SU-DHL-6 (cell line): ENCODE measurements around the gene FASTKD2.

ENCODE experiments used
- H2AFZ ChIP-seq: fragments of 200-600 bp; sonication (generic); 2 replicates; pipeline ENCODE4 v1.6.1; 2014; ENCODE audit warnings: low read depth, mild to moderate bottlenecking, moderate library complexity, mixed read lengths, antibody characterized with exemption, low read length; ENCODE audit not compliant: severe bottlenecking
- H3F3A ChIP-seq: fragments of 200-600 bp; shearing (Covaris generic); 2 replicates; pipeline ENCODE4 v1.6.0; 2016; ENCODE audit warnings: antibody characterized with exemption, mild to moderate bottlenecking; ENCODE audit not compliant: insufficient read depth
- H3K27ac ChIP-seq: fragments of 200-600 bp; sonication (generic); 2 replicates; pipeline ENCODE4 v1.5.1; 2016; ENCODE audit warnings: low read depth, mild to moderate bottlenecking, low read length, moderate library complexity, mixed read lengths
- H3K27me3 ChIP-seq: fragments of 200-600 bp; sonication (generic), shearing (Covaris generic); 2 replicates; pipeline ENCODE4 v1.6.0; 2014; ENCODE audit warnings: mild to moderate bottlenecking, low read length
- H3K36me3 ChIP-seq: fragments of 200-600 bp; sonication (generic); 2 replicates; pipeline ENCODE4 v1.6.1; 2014; ENCODE audit warnings: mild to moderate bottlenecking, low read length, mixed read lengths
- H3K4me2 ChIP-seq: fragments of 300-600, 200-600 bp; shearing (Covaris generic), sonication (generic); 2 replicates; pipeline ENCODE4 v1.6.0; 2014; ENCODE audit warnings: low read length, low read depth, mild to moderate bottlenecking; ENCODE audit not compliant: poor library complexity, severe bottlenecking
- H3K4me3 ChIP-seq: fragments of 200-600 bp; sonication (generic); 2 replicates; pipeline ENCODE4 v1.5.1; 2014; ENCODE audit warnings: antibody characterized with exemption, low read length, mild to moderate bottlenecking, mixed read lengths; ENCODE audit not compliant: insufficient read depth, poor library complexity, severe bottlenecking
- H3K79me2 ChIP-seq: fragments of 200-600 bp; sonication (generic); 2 replicates; pipeline ENCODE4 v1.6.1; 2014; ENCODE audit warnings: mild to moderate bottlenecking, low read length, moderate library complexity; ENCODE audit not compliant: insufficient read depth
- H3K9ac ChIP-seq: fragments of 200-600 bp; sonication (generic); 2 replicates; pipeline ENCODE4 v1.7.0; 2014; ENCODE audit warnings: mild to moderate bottlenecking, low read length
- H3K9me2 ChIP-seq: fragments of 200-600 bp; sonication (generic); replicated peaks from 2 replicates; pipeline ENCODE4 v1.6.1; 2014; ENCODE audit warnings: low read length; ENCODE audit not compliant: insufficient read depth
- H3K9me3 ChIP-seq: fragments of 200-600 bp; sonication (generic); 2 replicates; pipeline ENCODE4 v1.6.1; 2014; ENCODE audit warnings: low read length, mixed read lengths; ENCODE audit not compliant: insufficient read depth
- H4K20me1 ChIP-seq: fragments of 200-600 bp; sonication (generic); 2 replicates; pipeline ENCODE4 v1.6.1; 2014; ENCODE audit warnings: low read depth, mild to moderate bottlenecking, antibody characterized with exemption, low read length, moderate library complexity, mixed read lengths
- EZH2phosphoT487 ChIP-seq: fragments of 200-600 bp; sonication (generic), shearing (Covaris generic); conservative IDR thresholded peaks from 2 replicates; pipeline ENCODE4 v1.6.1; 2018; ENCODE audit warnings: mild to moderate bottlenecking, antibody characterized with exemption, low read length, moderate library complexity, mixed read lengths
- TF ChIP-seq, protein P1 (sequence below): fragments of 200-600 bp; sonication (generic); IDR thresholded peaks from one replicate; pipeline ENCODE4 v1.5.1; 2017; ENCODE audit warnings: antibody characterized with exemption, mild to moderate bottlenecking, low read length, moderate library complexity; ENCODE audit not compliant: insufficient read depth, poor library complexity, severe bottlenecking

The FASTKD2 gene

DNA sequence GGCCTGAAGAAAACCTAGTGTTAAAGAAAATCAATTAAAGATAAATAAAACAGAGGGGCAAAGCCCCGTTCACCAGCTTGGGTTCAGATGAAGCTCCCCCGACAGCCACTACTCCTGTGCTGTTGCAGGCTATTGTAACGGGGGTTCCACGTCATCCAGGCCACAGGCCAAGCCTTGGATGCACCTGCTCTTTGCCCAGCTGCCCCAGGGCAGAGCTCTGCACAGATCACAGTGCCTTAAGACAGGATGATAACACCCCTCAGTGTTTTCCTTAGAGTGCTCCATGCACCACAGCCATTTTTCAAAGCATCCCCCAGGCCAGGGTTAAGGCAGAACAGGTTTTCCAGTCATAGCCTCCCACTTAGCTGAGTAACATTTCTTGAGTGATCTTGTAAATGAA lies 32.0 kb downstream of the FASTKD2 start:
- no peaks in the 10 kb centered on the region for H3K36me3 ChIP-seq
- no peaks in the 10 kb centered on the region for H3F3A ChIP-seq
- TF ChIP-seq EZH2phosphoT487, result no peak
- TF ChIP-seq, protein P1, sequence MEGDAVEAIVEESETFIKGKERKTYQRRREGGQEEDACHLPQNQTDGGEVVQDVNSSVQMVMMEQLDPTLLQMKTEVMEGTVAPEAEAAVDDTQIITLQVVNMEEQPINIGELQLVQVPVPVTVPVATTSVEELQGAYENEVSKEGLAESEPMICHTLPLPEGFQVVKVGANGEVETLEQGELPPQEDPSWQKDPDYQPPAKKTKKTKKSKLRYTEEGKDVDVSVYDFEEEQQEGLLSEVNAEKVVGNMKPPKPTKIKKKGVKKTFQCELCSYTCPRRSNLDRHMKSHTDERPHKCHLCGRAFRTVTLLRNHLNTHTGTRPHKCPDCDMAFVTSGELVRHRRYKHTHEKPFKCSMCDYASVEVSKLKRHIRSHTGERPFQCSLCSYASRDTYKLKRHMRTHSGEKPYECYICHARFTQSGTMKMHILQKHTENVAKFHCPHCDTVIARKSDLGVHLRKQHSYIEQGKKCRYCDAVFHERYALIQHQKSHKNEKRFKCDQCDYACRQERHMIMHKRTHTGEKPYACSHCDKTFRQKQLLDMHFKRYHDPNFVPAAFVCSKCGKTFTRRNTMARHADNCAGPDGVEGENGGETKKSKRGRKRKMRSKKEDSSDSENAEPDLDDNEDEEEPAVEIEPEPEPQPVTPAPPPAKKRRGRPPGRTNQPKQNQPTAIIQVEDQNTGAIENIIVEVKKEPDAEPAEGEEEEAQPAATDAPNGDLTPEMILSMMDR, result no peak
- no peaks in the 10 kb centered on the region for H4K20me1 ChIP-seq
- no peak overlapping the region for H2AFZ ChIP-seq
- no peak overlapping the region for H3K9ac ChIP-seq
- H3K27ac ChIP-seq, result no peak overlapping the region
- no peaks in the 10 kb centered on the region for H3K79me2 ChIP-seq
- no peaks in the 10 kb centered on the region for H3K9me2 ChIP-seq
- H3K9me3 ChIP-seq, result no peaks in the 10 kb centered on the region
- no peak overlapping the region for H3K4me3 ChIP-seq
- H3K27me3 ChIP-seq, result no peaks in the 10 kb centered on the region
- no peak overlapping the region for H3K4me2 ChIP-seq

- Histone ChIP-seq H3F3A (no peaks in the 10 kb centered on the region), H3K9me3 (no peaks in the 10 kb centered on the region), H2AFZ (no peak overlapping the region), H3K9ac (no peak overlapping the region), H3K27ac (no peak overlapping the region), H4K20me1 (no peaks in the 10 kb centered on the region), H3K79me2 (no peaks in the 10 kb centered on the region), H3K9me2 (no peaks in the 10 kb centered on the region), H3K4me2 (no peak overlapping the region), H3K27me3 (no peaks in the 10 kb centered on the region), H3K4me3 (no peak overlapping the region), H3K36me3 (no peaks in the 10 kb centered on the region)
- TF ChIP-seq, protein P1, result no peak
- no peak for TF ChIP-seq EZH2phosphoT487
Measured at GRCh38 chr2:206798000-206798399, 32.6 kb downstream of the FASTKD2 start.

DNA sequence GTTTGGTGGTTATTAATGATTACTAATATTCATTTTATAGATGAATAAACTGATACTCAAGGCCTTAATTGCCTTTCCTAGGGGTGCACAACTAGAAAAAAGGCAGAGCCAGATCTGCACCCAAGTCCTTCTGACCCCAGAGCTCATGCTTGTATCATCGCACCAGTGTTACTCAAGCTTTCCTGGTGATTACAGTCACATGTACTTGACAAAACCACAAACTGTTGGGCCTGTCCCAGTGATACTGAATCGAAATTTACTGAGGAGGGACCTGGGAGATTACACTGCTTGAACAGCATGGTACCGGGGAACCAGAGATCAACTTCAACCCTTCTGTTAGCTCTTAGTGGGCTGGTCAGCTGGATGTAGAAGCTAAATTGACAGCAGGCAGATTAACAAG lies 33.7 kb downstream of the FASTKD2 start:
- H3K9me2 ChIP-seq, result no peaks in the 10 kb centered on the region
- H3K9ac ChIP-seq, result no peak overlapping the region
- H3K27me3 ChIP-seq, result no peaks in the 10 kb centered on the region
- TF ChIP-seq EZH2phosphoT487, result no peak
- TF ChIP-seq, protein P1, result no peak
- H3K36me3 ChIP-seq, result no peaks in the 10 kb centered on the region
- H4K20me1 ChIP-seq, result no peaks in the 10 kb centered on the region
- H3F3A ChIP-seq, result no peaks in the 10 kb centered on the region
- no peak overlapping the region for H3K4me3 ChIP-seq
- H2AFZ ChIP-seq, result no peak overlapping the region
- H3K27ac ChIP-seq, result no peak overlapping the region
- H3K79me2 ChIP-seq, result no peaks in the 10 kb centered on the region
- no peaks in the 10 kb centered on the region for H3K9me3 ChIP-seq
- no peak overlapping the region for H3K4me2 ChIP-seq
